ENCODE data around the gene RPS14. TPM values are rescaled to one million over a fixed set of nuclear protein-coding genes. Genes with fewer than 3 reads are reported as not detected.

RPS14 gene
- total and polyA plus RNA-seq, 10 of the 15 experiments (the other 5 are each of a cell fraction or from before 2014, with no cell fraction given), result 2,295 to 4,047 (median 2,787) TPM

DNA sequence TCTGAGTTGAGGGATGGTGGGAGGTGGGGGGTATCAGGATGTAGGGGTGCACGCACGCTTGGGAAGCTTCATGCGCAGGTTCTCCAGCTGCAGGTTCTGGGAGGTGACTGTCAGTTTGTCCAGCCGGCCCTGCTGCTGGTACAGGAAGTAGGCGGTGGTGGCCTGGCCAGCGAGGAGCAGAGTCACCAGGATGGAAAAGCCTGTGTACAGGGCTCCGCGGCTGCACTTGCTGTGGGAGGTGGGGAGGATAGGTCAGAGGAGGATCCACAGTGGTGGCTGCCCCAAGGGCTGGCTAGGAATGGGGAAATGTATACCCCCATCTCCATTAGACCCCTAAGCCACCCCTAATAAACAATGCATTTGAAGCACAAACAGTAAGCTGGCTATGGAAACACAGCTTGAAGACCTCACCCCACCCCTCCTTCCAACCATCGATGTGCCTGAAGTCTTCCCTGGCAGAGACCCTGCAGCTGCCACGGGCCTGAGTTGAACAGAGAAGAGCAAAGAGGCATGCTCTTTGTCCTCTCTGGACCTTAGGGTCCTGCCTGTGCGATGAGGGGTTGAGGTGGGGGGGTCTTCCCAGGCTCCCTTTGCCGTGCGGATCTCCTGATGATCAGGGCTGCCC, 42.3 kb downstream of the RPS14 start (continued):
- TF ChIP-seq, protein P1, sequence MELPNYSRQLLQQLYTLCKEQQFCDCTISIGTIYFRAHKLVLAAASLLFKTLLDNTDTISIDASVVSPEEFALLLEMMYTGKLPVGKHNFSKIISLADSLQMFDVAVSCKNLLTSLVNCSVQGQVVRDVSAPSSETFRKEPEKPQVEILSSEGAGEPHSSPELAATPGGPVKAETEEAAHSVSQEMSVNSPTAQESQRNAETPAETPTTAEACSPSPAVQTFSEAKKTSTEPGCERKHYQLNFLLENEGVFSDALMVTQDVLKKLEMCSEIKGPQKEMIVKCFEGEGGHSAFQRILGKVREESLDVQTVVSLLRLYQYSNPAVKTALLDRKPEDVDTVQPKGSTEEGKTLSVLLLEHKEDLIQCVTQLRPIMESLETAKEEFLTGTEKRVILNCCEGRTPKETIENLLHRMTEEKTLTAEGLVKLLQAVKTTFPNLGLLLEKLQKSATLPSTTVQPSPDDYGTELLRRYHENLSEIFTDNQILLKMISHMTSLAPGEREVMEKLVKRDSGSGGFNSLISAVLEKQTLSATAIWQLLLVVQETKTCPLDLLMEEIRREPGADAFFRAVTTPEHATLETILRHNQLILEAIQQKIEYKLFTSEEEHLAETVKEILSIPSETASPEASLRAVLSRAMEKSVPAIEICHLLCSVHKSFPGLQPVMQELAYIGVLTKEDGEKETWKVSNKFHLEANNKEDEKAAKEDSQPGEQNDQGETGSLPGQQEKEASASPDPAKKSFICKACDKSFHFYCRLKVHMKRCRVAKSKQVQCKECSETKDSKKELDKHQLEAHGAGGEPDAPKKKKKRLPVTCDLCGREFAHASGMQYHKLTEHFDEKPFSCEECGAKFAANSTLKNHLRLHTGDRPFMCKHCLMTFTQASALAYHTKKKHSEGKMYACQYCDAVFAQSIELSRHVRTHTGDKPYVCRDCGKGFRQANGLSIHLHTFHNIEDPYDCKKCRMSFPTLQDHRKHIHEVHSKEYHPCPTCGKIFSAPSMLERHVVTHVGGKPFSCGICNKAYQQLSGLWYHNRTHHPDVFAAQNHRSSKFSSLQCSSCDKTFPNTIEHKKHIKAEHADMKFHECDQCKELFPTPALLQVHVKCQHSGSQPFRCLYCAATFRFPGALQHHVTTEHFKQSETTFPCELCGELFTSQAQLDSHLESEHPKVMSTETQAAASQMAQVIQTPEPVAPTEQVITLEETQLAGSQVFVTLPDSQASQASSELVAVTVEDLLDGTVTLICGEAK (IDR thresholded peaks at IDR 0.05; ENCODE audit: borderline replicate concordance), result no peak
- TF ChIP-seq MTA2 (IDR thresholded peaks at IDR 0.05; ENCODE audit: low read depth) (no peak), MEF2B (IDR thresholded peaks at IDR 0.05; ENCODE audit: partially characterized antibody, poor library complexity, severe bottlenecking) (no peak), EGR1 (IDR thresholded peaks at IDR 0.05; ENCODE audit: borderline replicate concordance in 1 of 2, low read depth in 2 of 2, low read length in 2 of 2) (0 out of 3 replicates have a peak, but pooled peaks of 1 of the 2 experiments have one; percentile 15), TARDBP (IDR thresholded peaks at IDR 0.05; ENCODE audit: borderline replicate concordance) (no peak), NFYB (IDR thresholded peaks at IDR 0.05; ENCODE audit: insufficient read depth, low read depth, low read length) (no peak), TAF1 (IDR thresholded peaks at IDR 0.05; ENCODE audit: borderline replicate concordance, low read depth, low read length) (no peak; the same call in 1 of the 2 replicates), GATAD2B (conservative IDR thresholded peaks at IDR 0.05; ENCODE audit: low read depth) (no peak; the same call in 1 of the 2 replicates), RAD21 (IDR thresholded peaks at IDR 0.05; ENCODE audit: insufficient read depth, low read depth, low read length) (no peak), RAD51 (IDR thresholded peaks at IDR 0.05) (no peak), PAX5 (IDR thresholded peaks at IDR 0.05; ENCODE audit: borderline replicate concordance, low read depth, low read length) (peak; percentile 4; the same call in 1 of the 2 replicates), NFYA (IDR thresholded peaks at IDR 0.05; ENCODE audit: borderline replicate concordance, low read depth, low read length) (no peak), SUPT20H (IDR thresholded peaks at IDR 0.05; ENCODE audit: borderline replicate concordance, control insufficient read depth, low read depth, low read length) (no peak), MXI1 (IDR thresholded peaks at IDR 0.05; ENCODE audit: low read depth, low read length) (no peak), DPF2 (IDR thresholded peaks at IDR 0.05) (no peak), MEF2A (IDR thresholded peaks at IDR 0.05; ENCODE audit: insufficient read depth, low read depth, low read length) (no peak), NR2F1 (conservative IDR thresholded peaks at IDR 0.05) (0 out of 2 replicates have a peak, but pooled peaks have one; percentile 24), PML (IDR thresholded peaks at IDR 0.05; ENCODE audit: low read length) (no peak), EZH2 (IDR thresholded peaks at IDR 0.05; ENCODE audit: borderline replicate concordance, control insufficient read depth, low read depth, low read length) (no peak), NR2C2 (IDR thresholded peaks at IDR 0.05; ENCODE audit: borderline replicate concordance, control insufficient read depth, insufficient read length, low read depth) (no peak)
- TF ChIP-seq, protein P2, sequence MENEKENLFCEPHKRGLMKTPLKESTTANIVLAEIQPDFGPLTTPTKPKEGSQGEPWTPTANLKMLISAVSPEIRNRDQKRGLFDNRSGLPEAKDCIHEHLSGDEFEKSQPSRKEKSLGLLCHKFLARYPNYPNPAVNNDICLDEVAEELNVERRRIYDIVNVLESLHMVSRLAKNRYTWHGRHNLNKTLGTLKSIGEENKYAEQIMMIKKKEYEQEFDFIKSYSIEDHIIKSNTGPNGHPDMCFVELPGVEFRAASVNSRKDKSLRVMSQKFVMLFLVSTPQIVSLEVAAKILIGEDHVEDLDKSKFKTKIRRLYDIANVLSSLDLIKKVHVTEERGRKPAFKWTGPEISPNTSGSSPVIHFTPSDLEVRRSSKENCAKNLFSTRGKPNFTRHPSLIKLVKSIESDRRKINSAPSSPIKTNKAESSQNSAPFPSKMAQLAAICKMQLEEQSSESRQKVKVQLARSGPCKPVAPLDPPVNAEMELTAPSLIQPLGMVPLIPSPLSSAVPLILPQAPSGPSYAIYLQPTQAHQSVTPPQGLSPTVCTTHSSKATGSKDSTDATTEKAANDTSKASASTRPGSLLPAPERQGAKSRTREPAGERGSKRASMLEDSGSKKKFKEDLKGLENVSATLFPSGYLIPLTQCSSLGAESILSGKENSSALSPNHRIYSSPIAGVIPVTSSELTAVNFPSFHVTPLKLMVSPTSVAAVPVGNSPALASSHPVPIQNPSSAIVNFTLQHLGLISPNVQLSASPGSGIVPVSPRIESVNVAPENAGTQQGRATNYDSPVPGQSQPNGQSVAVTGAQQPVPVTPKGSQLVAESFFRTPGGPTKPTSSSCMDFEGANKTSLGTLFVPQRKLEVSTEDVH (IDR thresholded peaks at IDR 0.05; ENCODE audit: low read depth, partially characterized antibody), result no peak
- TF ChIP-seq, protein P3, sequence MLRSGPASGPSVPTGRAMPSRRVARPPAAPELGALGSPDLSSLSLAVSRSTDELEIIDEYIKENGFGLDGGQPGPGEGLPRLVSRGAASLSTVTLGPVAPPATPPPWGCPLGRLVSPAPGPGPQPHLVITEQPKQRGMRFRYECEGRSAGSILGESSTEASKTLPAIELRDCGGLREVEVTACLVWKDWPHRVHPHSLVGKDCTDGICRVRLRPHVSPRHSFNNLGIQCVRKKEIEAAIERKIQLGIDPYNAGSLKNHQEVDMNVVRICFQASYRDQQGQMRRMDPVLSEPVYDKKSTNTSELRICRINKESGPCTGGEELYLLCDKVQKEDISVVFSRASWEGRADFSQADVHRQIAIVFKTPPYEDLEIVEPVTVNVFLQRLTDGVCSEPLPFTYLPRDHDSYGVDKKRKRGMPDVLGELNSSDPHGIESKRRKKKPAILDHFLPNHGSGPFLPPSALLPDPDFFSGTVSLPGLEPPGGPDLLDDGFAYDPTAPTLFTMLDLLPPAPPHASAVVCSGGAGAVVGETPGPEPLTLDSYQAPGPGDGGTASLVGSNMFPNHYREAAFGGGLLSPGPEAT (IDR thresholded peaks at IDR 0.05; ENCODE audit: low read depth), result no peak

All from GM12878 (cell line).